GM19043 (cell line): ENCODE results near the gene ZNF451.
"Not testable (repeated sequence)": the region's sequence is repeated elsewhere in the genome, so short reads cannot be mapped to it uniquely, and the experiment has no call there.

ENCODE experiments used
- ATAC-seq: cut with Tn5 transposase; IDR thresholded peaks from one replicate; pipeline ENCODE4 v1.9.1; 2021; ENCODE audit warnings: low read depth; ENCODE audit not compliant: unreplicated experiment

ZNF451 gene

GRCh38 chr6:57089687-57090457, at the start of gene ZNF451:
Gene ZNF451 (plus strand): TSS chr6:57090188. CDS start chr6:57090254, 66 bp downstream.
- ATAC-seq = peak; percentile 92

GRCh38 chr6:57044061-57044460, 45.9 kb upstream of the ZNF451 start:
- ATAC-seq = not testable (repeated sequence)

- ATAC-seq = no peak
Observed at GRCh38 chr6:57044568-57044967, 45.4 kb upstream of the ZNF451 start.

GRCh38 chr6:57046332-57047256, 43.4 kb upstream of the ZNF451 start, which contains the start of gene KIAA1586:
Gene KIAA1586 (plus strand): TSS chr6:57046693. CDS start chr6:57046756, 63 bp downstream.
- ATAC-seq = peak; percentile 97

- peak; percentile 5 for ATAC-seq
Observed at GRCh38 chr6:57047257-57047585, 42.8 kb upstream of the ZNF451 start.

- ATAC-seq = not testable (repeated sequence)
Observed at GRCh38 chr6:57047859-57048258, 42.1 kb upstream of the ZNF451 start.

- no peak for ATAC-seq
Observed at GRCh38 chr6:57048577-57048976, 41.4 kb upstream of the ZNF451 start.

GRCh38 chr6:57063847-57064246, 26.1 kb upstream of the ZNF451 start:
- no peak for ATAC-seq

- no peak for ATAC-seq
Observed at GRCh38 chr6:57064809-57065208, 25.2 kb upstream of the ZNF451 start.

- ATAC-seq = no peak
Observed at GRCh38 chr6:57068061-57068460, 21.9 kb upstream of the ZNF451 start.

GRCh38 chr6:57069228-57069627, 20.8 kb upstream of the ZNF451 start:
- ATAC-seq = no peak

GRCh38 chr6:57069920-57070331, 20.1 kb upstream of the ZNF451 start:
- no peak for ATAC-seq

- ATAC-seq = no peak
Observed at GRCh38 chr6:57072108-57072507, 17.9 kb upstream of the ZNF451 start.

GRCh38 chr6:57074383-57074782, 15.6 kb upstream of the ZNF451 start:
- ATAC-seq = no peak

GRCh38 chr6:57075092-57075491, 14.9 kb upstream of the ZNF451 start:
- no peak for ATAC-seq

- no peak for ATAC-seq
Observed at GRCh38 chr6:57078531-57079207, 11.3 kb upstream of the ZNF451 start.

GRCh38 chr6:57085471-57085870, 4.5 kb upstream of the ZNF451 start:
- ATAC-seq = no peak

- ATAC-seq = no peak
Observed at GRCh38 chr6:57086843-57087242, 3.1 kb upstream of the ZNF451 start.

- ATAC-seq = no peak
Observed at GRCh38 chr6:57087916-57088315, 2.1 kb upstream of the ZNF451 start.

- ATAC-seq = no peak
Observed at GRCh38 chr6:57089265-57089664, 723 bp upstream of the ZNF451 start.
